HepG2 (cell line): Measurements from ENCODE around the gene FAM222A. TPM values are rescaled to one million over a fixed set of nuclear protein-coding genes. Genes with fewer than 3 reads are reported as not detected.

Experiments used
- BHLHE40 ChIP-seq: IDR thresholded peaks from 2 replicates; pipeline ENCODE4 v1.6.1; 2011; ENCODE audit warnings: low read length, improper control_type of control experiment
- HOXA9 ChIP-seq: sonication (generic); formaldehyde crosslinking; IDR thresholded peaks from 2 replicates; pipeline ENCODE4 v1.8.1; 2022; ENCODE audit warnings: missing genetic modification reagents, mild to moderate bottlenecking, moderate library complexity, borderline replicate concordance
- MTA1 ChIP-seq: sonication (generic); formaldehyde crosslinking; IDR thresholded peaks from 2 replicates; pipeline ENCODE4 v1.4.0; 2020; ENCODE audit warnings: missing genetic modification reagents, mild to moderate bottlenecking, borderline replicate concordance
- ZNF33A ChIP-seq: sonication (generic); formaldehyde crosslinking; IDR thresholded peaks from 2 replicates; pipeline ENCODE4 v1.5.1; 2020; ENCODE audit warnings: missing genetic modification reagents, mild to moderate bottlenecking, moderate library complexity, borderline replicate concordance
- polyA plus RNA-seq, 8 experiments: library from polyadenylated mRNA; depleted of rRNA in 3 of 8; stranded (reverse) in 7 of 8; unstranded in 1 of 8; fragments of >200 nt; fragmentation: Illumina TruSeq in 4 of 8; extraction: Trizol in 4 of 8; gene quantifications; 2 replicates each; pipeline versions ENCODE4 v1.2.1 to v1.2.3, GENCODE V29; 2011 to 2016; ENCODE audit warnings: low read depth in 4 of 8, missing spikeins in 1 of 8, mixed read lengths in 1 of 8; ENCODE audit not compliant: insufficient read depth in 1 of 8
- total RNA-seq, 5 experiments: library from RNA; depleted of rRNA; stranded (reverse); fragments of >200 nt; fragmentation: Illumina TruSeq; extraction: Trizol; gene quantifications; 2 replicates each; pipeline ENCODE4 v1.2.3, GENCODE V29; 2016; ENCODE audit warnings: low read depth in 1 of 5
- TF ChIP-seq, protein P1 (sequence below): sonication (generic); formaldehyde crosslinking; IDR thresholded peaks from 2 replicates; pipeline ENCODE4 v1.9.0; 2021; ENCODE audit warnings: mild to moderate bottlenecking, missing genetic modification reagents

Gene FAM222A
- total and polyA plus RNA-seq, 2 of the 13 experiments (the other 11 are each of a cell fraction or from before 2014, with no cell fraction given) = 2.7 to 9.6 TPM

DNA sequence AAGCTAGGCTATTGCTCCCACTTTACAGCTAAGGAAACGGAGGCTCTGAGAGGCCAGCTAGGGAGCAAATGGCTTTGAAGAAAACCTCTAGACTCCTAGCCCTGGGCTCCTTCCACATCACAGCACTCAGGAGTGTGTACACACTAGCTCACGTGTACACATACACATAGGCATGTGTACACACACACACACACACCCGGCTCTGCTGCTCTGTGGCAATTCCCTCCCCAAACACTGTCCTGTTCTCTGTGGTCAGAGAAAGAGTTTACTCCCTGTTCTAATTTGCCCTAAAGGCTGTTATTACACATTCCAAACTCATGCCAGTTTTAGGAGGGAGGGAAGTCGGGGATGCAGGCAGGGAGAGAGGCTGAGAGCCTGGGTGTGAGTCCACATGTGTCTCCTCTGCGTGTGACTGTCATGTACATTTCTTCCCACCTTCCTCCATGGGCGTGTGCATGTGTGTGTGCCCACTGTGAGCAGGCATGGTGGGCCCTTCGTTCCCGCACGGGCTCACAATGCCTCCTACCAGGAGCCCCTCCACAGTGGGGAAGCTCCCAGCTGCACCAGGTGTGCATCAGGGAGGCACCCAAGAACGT lies 105.4 kb downstream of the FAM222A start (continued):
- TF ChIP-seq, protein P1, sequence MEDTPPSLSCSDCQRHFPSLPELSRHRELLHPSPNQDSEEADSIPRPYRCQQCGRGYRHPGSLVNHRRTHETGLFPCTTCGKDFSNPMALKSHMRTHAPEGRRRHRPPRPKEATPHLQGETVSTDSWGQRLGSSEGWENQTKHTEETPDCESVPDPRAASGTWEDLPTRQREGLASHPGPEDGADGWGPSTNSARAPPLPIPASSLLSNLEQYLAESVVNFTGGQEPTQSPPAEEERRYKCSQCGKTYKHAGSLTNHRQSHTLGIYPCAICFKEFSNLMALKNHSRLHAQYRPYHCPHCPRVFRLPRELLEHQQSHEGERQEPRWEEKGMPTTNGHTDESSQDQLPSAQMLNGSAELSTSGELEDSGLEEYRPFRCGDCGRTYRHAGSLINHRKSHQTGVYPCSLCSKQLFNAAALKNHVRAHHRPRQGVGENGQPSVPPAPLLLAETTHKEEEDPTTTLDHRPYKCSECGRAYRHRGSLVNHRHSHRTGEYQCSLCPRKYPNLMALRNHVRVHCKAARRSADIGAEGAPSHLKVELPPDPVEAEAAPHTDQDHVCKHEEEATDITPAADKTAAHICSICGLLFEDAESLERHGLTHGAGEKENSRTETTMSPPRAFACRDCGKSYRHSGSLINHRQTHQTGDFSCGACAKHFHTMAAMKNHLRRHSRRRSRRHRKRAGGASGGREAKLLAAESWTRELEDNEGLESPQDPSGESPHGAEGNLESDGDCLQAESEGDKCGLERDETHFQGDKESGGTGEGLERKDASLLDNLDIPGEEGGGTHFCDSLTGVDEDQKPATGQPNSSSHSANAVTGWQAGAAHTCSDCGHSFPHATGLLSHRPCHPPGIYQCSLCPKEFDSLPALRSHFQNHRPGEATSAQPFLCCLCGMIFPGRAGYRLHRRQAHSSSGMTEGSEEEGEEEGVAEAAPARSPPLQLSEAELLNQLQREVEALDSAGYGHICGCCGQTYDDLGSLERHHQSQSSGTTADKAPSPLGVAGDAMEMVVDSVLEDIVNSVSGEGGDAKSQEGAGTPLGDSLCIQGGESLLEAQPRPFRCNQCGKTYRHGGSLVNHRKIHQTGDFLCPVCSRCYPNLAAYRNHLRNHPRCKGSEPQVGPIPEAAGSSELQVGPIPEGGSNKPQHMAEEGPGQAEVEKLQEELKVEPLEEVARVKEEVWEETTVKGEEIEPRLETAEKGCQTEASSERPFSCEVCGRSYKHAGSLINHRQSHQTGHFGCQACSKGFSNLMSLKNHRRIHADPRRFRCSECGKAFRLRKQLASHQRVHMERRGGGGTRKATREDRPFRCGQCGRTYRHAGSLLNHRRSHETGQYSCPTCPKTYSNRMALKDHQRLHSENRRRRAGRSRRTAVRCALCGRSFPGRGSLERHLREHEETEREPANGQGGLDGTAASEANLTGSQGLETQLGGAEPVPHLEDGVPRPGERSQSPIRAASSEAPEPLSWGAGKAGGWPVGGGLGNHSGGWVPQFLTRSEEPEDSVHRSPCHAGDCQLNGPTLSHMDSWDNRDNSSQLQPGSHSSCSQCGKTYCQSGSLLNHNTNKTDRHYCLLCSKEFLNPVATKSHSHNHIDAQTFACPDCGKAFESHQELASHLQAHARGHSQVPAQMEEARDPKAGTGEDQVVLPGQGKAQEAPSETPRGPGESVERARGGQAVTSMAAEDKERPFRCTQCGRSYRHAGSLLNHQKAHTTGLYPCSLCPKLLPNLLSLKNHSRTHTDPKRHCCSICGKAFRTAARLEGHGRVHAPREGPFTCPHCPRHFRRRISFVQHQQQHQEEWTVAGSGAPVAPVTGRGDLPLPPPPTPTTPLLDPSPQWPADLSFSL (CRISPR knock-in tag) = 0 out of 2 replicates have a peak, but pooled peaks have one; percentile 2
- TF ChIP-seq ZNF33A (CRISPR knock-in tag) (no peak), HOXA9 (CRISPR knock-in tag) (no peak), BHLHE40 (peak; percentile 64; the same call in 1 of the 2 replicates), MTA1 (CRISPR knock-in tag) (no peak)
- TF ChIP-seq, all 625 proteins: peak for 10

Other genes with a start within 250 kb of the FAM222A start
- gene KCTD10, start 236.5 kb upstream of the FAM222A start, total RNA-seq (2016; rRNA removed; fragmentation: Illumina TruSeq; extraction: Trizol) = 6.9 and 12.5 TPM in 2 replicates
- gene KCTD10, start 236.5 kb upstream of the FAM222A start, polyA plus RNA-seq (2011; rRNA removed) = 25.4 and 30.2 TPM in 2 replicates
- gene UBE3B, start 236.2 kb upstream of the FAM222A start, total RNA-seq (2016; rRNA removed; fragmentation: Illumina TruSeq; extraction: Trizol) = 25.3 and 31.5 TPM in 2 replicates
- gene UBE3B, start 236.2 kb upstream of the FAM222A start, polyA plus RNA-seq (2011; rRNA removed) = 22.7 and 26.0 TPM in 2 replicates
- gene MMAB, start 140.3 kb upstream of the FAM222A start, total RNA-seq (2016; rRNA removed; fragmentation: Illumina TruSeq; extraction: Trizol) = 77.3 and 112 TPM in 2 replicates
- gene MMAB, start 140.3 kb upstream of the FAM222A start, polyA plus RNA-seq (2011; rRNA removed) = 26.1 and 33.2 TPM in 2 replicates
- gene MVK, start 140.0 kb upstream of the FAM222A start, total RNA-seq (2016; rRNA removed; fragmentation: Illumina TruSeq; extraction: Trizol) = 47.1 and 66.9 TPM in 2 replicates
- 11.6 and 22.5 TPM in 2 replicates for gene MVK, start 140.0 kb upstream of the FAM222A start, polyA plus RNA-seq (2011; rRNA removed)
- 0.35 and 0.66 TPM in 2 replicates for gene TRPV4, start 119.6 kb downstream of the FAM222A start, total RNA-seq (2016; rRNA removed; fragmentation: Illumina TruSeq; extraction: Trizol)
- 4.7 and 5.6 TPM in 2 replicates for gene TRPV4, start 119.6 kb downstream of the FAM222A start, polyA plus RNA-seq (2011; rRNA removed)
- gene GLTP, start 166.7 kb downstream of the FAM222A start, total RNA-seq (2016; rRNA removed; fragmentation: Illumina TruSeq; extraction: Trizol) = 12.9 and 13.0 TPM in 2 replicates
- gene GLTP, start 166.7 kb downstream of the FAM222A start, polyA plus RNA-seq (2011; rRNA removed) = 10.7 and 11.5 TPM in 2 replicates
- 10.4 and 12.2 TPM in 2 replicates for gene TCHP, start 186.4 kb downstream of the FAM222A start, total RNA-seq (2016; rRNA removed; fragmentation: Illumina TruSeq; extraction: Trizol)
- 6.3 and 6.7 TPM in 2 replicates for gene TCHP, start 186.4 kb downstream of the FAM222A start, polyA plus RNA-seq (2011; rRNA removed)